Mononuclear cell (primary cell): ENCODE measurements around the gene TBCA. TPM values are rescaled to one million over a fixed set of nuclear protein-coding genes. Genes with fewer than 3 reads are reported as not detected.

Source experiments
- H3K27me3 ChIP-seq: 2 replicates; pipeline ENCODE4 v1.6.0; 2011; ENCODE audit warnings: low read length, control low read depth; ENCODE audit not compliant: insufficient read depth
- H3K4me1 ChIP-seq: 2 replicates; pipeline ENCODE4 v1.5.1; 2011; ENCODE audit warnings: mild to moderate bottlenecking, low read length, control low read depth; ENCODE audit not compliant: insufficient read depth
- H3K4me3 ChIP-seq: 2 replicates; pipeline ENCODE4 v1.5.1; 2011; ENCODE audit warnings: mild to moderate bottlenecking, low read length, moderate library complexity
- H3K9me3 ChIP-seq: 2 replicates; pipeline ENCODE4 v1.5.1; 2011; ENCODE audit warnings: low read depth, mild to moderate bottlenecking, control low read depth, low read length
- total RNA-seq: library from RNA; depleted of rRNA; stranded (reverse); fragments of >200 nt; gene quantifications from one replicate; pipeline ENCODE4 v1.2.3, GENCODE V29; 2012

TBCA gene
- total RNA-seq, 1 donor = 55.1 TPM

- H3K27me3 ChIP-seq = no peaks in the 10 kb centered on the region
- H3K4me1 ChIP-seq = peaks cover 28% of the 10 kb centered on the region
- H3K9me3 ChIP-seq = no peaks in the 10 kb centered on the region
- H3K4me3 ChIP-seq = no peak overlapping the region
These were observed 2.3 kb upstream of the TBCA start for GRCh38 chr5:77778398-77778797.

- Histone ChIP-seq H3K4me3 (no peak overlapping the region), H3K9me3 (no peaks in the 10 kb centered on the region), H3K4me1 (peaks cover 33% of the 10 kb centered on the region), H3K27me3 (no peaks in the 10 kb centered on the region)
These were observed 1.8 kb upstream of the TBCA start for GRCh38 chr5:77777911-77778310.

DNA sequence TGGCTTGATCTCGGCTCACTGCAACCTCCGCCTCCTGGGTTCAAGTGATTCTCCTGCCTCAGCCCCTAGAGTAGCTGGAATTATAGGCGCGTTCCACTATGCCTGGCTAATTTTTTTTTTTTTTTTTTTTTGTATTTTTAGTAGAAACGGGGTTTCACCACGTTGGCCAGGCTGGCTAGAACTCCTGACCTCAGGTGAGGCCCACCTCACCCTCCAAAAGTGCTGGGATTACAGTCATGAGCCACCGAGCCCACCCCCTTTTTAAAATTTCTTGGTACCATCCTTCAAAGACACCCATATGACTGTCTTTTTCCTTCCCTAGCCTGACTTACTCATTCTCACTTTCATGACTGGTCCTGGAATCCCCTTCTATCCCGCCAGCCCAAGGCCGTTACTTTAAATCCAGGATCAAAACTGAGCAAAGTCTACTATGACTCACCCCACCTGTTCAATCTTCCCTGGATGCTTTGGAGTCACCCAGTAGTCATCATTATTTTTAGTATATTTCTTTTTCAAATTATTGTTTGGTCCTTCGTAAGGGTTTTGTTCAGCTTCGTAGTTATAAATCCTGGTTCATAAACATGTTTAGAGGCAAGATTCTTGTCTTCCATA is 1.2 kb upstream of the TBCA start:
- H3K9me3 ChIP-seq = no peaks in the 10 kb centered on the region
- H3K27me3 ChIP-seq = no peaks in the 10 kb centered on the region
- no peak overlapping the region for H3K4me3 ChIP-seq
- H3K4me1 ChIP-seq = peaks cover 34% of the 10 kb centered on the region

DNA sequence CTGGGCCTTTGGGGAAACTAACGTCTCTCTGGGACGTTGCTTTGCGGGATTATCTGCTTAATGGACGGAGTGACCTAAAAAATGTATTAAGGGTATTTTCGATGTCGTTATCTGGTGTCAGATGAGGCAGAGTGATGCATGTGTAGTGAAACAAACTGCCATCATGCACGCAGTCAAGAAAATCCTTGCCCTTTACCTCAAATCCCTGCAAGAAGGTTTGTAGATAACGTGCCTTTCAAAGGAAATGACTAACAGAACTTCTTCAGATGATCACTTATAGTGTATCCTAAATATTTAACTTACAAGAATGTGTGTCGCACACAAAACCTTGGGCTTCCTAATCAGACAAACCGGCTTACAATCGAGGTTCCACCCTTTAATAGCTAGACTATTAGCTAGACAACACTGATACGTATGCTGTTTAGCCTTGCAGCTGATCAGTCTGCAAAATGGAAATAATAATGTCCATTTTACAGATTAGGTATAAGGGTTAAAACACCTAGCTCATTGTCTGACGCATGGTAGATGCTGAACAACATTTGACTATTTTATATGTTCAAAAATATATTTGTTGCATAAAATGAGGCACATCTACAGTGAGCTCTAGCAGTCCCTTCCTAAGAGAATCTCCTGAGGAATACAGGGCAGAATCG is 541 bp upstream of the TBCA start:
- no peaks in the 10 kb centered on the region for H3K27me3 ChIP-seq
- peak overlapping the region; percentile 79 for H3K4me3 ChIP-seq
- peaks cover 34% of the 10 kb centered on the region for H3K4me1 ChIP-seq
- H3K9me3 ChIP-seq = no peaks in the 10 kb centered on the region

- Histone ChIP-seq H3K27me3 (no peaks in the 10 kb centered on the region), H3K9me3 (no peaks in the 10 kb centered on the region), H3K4me3 (peak overlapping the region; percentile 79), H3K4me1 (peaks cover 42% of the 10 kb centered on the region)
These were observed 954 bp downstream of the TBCA start for GRCh38 chr5:77774981-77775789.

GRCh38 chr5:77773734-77774280 is 2.3 kb downstream of the TBCA start:
- Histone ChIP-seq H3K27me3 (no peaks in the 10 kb centered on the region), H3K9me3 (no peaks in the 10 kb centered on the region), H3K4me1 (peaks cover 42% of the 10 kb centered on the region), H3K4me3 (no peak overlapping the region)

DNA sequence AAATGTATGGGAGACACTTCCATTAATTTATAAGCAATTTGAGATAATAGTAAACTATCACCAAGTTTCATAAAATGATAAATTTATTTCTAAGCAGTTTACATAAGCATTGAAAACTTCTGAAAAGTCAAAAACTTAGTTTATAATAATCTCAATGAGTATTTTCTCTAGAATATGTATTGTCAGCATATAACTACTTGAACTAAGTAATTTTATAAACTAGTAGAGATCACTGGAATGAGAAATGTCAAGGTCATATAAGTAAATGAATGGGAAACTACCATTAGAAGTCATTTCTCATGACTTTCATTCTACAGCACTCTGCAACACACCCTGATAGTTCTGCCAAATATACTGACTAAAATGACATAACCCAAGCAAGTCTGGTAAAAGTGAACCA is 3.4 kb downstream of the TBCA start:
- Histone ChIP-seq H3K4me1 (peaks cover 42% of the 10 kb centered on the region), H3K27me3 (no peaks in the 10 kb centered on the region), H3K4me3 (no peak overlapping the region)

GRCh38 chr5:77771452-77771851 is 4.7 kb downstream of the TBCA start:
- Histone ChIP-seq H3K4me1 (peaks cover 37% of the 10 kb centered on the region), H3K4me3 (no peak overlapping the region), H3K9me3 (no peaks in the 10 kb centered on the region), H3K27me3 (no peaks in the 10 kb centered on the region)

More for the DNA sequence above, 3.4 kb downstream of the TBCA start:
- H3K9me3 ChIP-seq = no peaks in the 10 kb centered on the region

- H3K4me1 ChIP-seq = peaks cover 34% of the 10 kb centered on the region
- H3K9me3 ChIP-seq = no peaks in the 10 kb centered on the region
- no peaks in the 10 kb centered on the region for H3K27me3 ChIP-seq
- H3K4me3 ChIP-seq = no peak overlapping the region
These were observed 5.7 kb downstream of the TBCA start for GRCh38 chr5:77770293-77771005.

GRCh38 chr5:77768978-77769377 is 7.2 kb downstream of the TBCA start:
- H3K9me3 ChIP-seq = no peaks in the 10 kb centered on the region
- peaks cover 20% of the 10 kb centered on the region for H3K4me1 ChIP-seq
- no peaks in the 10 kb centered on the region for H3K27me3 ChIP-seq
- H3K4me3 ChIP-seq = no peak overlapping the region

DNA sequence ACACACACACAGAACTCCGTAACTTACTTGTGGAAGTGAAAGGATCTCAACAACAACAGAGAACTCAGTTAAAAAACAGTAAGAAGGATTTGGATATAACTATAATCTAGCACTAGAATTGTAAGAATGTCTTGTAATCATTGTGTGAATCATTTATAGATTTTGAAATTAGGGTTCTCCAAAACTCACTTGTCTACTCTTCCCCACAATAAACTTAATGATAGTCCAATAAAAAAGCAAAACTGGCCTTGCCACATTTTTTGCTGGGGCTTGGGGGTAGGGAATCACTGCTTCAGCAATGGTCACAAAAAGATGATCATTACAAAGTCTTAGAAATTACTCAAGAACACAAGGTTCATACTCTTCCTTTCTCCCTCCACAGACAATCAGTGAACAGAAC is 8.8 kb downstream of the TBCA start:
- no peaks in the 10 kb centered on the region for H3K27me3 ChIP-seq
- H3K4me1 ChIP-seq = peaks cover 8% of the 10 kb centered on the region
- H3K4me3 ChIP-seq = no peak overlapping the region
- H3K9me3 ChIP-seq = no peaks in the 10 kb centered on the region

- no peaks in the 10 kb centered on the region for H3K4me1 ChIP-seq
- no peaks in the 10 kb centered on the region for H3K9me3 ChIP-seq
- no peak overlapping the region for H3K4me3 ChIP-seq
- H3K27me3 ChIP-seq = no peaks in the 10 kb centered on the region
These were observed 14.5 kb downstream of the TBCA start for GRCh38 chr5:77761606-77762005.

DNA sequence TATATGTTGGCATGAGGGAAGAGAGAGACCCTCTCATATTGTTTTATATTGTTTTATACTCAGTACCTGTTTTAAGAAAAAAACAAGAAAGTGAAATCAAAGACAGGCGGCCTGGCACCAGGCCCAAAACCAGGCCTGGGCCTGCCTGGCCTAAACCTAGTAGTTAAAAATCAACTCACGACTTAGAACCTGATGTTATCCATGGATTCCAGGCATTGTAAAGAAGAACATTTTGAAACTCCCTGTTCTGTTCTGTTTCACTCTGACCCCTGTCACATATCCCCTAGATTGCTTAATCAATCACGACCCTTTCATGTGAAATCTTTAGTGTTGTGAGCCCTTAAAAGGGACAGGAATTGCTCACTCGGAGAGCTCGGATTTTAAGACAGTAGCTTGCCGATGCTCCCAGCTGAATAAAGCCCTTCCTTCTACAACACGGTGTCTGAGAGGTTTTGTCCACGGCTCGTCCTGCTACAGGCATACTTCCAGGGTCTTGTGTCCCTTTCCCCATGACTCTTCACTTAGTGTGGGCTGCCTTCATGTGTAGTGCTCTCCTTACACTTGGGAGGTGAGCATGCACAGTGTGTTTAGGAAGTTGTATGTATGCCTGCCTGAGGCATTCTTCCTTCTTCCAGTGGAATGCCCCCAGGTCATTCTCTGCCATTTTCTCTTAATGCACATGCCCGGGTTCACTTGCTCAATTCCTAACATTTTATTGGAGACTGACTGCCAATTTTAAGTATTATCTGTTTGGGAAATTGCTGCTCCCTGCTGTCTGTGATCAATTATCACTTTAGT is 17.8 kb downstream of the TBCA start:
- Histone ChIP-seq H3K4me1 (no peaks in the 10 kb centered on the region), H3K9me3 (no peaks in the 10 kb centered on the region), H3K27me3 (no peaks in the 10 kb centered on the region), H3K4me3 (no peak overlapping the region)

- Histone ChIP-seq H3K27me3 (no peaks in the 10 kb centered on the region), H3K4me3 (no peak overlapping the region), H3K9me3 (no peaks in the 10 kb centered on the region), H3K4me1 (peaks cover 4% of the 10 kb centered on the region)
These were observed 24.7 kb downstream of the TBCA start for GRCh38 chr5:77751328-77752023.
